H1 (cell line): ENCODE data around the gene CBLN3. TPM values are rescaled to one million over a fixed set of nuclear protein-coding genes. Genes with fewer than 3 reads are reported as not detected.

Experiments used
- CTCF ChIA-PET: fragments of 300-600 bp; sonication (Branson Sonifier 250); formaldehyde crosslinking; loops from one replicate; lab custom pipeline; 2021; ENCODE audit not compliant: partially characterized antibody; lab: Charles Lee
- POLR2A ChIA-PET: fragments of 300-600 bp; sonication (Branson Sonifier 250); formaldehyde crosslinking; loops from one replicate; lab custom pipeline; 2021; ENCODE audit warnings: inconsistent platforms; ENCODE audit not compliant: partially characterized antibody; lab: Charles Lee
- DNase-seq, 2 experiments: peaks; one replicate each; pipeline versions ENCODE4 v3.0.0 to v3.0.0-alpha.2; 2010 to 2022; ENCODE audit warnings: low spot score in 2 of 2, low read depth in 1 of 2, mixed read lengths in 1 of 2
- FAIRE-seq: peaks from 2 replicates; lab custom pipeline; 2011; peaks lifted over from hg19 to GRCh38; lab: Jason Lieb, UNC
- H2AFZ ChIP-seq: 2 replicates; pipeline ENCODE4 v1.8.1; 2012; ENCODE audit warnings: low read length, inconsistent platforms
- H2AK5ac ChIP-seq: 2 replicates; pipeline ENCODE4 v1.6.1; 2013; ENCODE audit warnings: low read depth, low read length
- H2BK120ac ChIP-seq: replicated peaks from 2 replicates; pipeline ENCODE3; 2013; ENCODE audit warnings: low read depth, low read length, inconsistent platforms
- H2BK12ac ChIP-seq: 2 replicates; pipeline ENCODE4 v1.6.1; 2013; ENCODE audit warnings: low read depth, low read length
- H2BK15ac ChIP-seq: 2 replicates; pipeline ENCODE4 v1.6.1; 2013; ENCODE audit warnings: low read length
- H2BK20ac ChIP-seq: 2 replicates; pipeline ENCODE4 v1.6.1; 2013; ENCODE audit warnings: low read length
- H2BK5ac ChIP-seq: 2 replicates; pipeline ENCODE4 v1.6.1; 2013; ENCODE audit warnings: low read depth, low read length
- H3K14ac ChIP-seq: 2 replicates; pipeline ENCODE4 v1.6.1; 2013; ENCODE audit warnings: inconsistent platforms; ENCODE audit not compliant: insufficient read length
- H3K18ac ChIP-seq: 2 replicates; pipeline ENCODE4 v1.6.1; 2013; ENCODE audit warnings: low read length; ENCODE audit errors: extremely low read depth
- H3K23ac ChIP-seq: 2 replicates; pipeline ENCODE4 v1.6.1; 2013; ENCODE audit warnings: inconsistent platforms; ENCODE audit not compliant: insufficient read length
- H3K23me2 ChIP-seq: 2 replicates; pipeline ENCODE4 v1.6.1; 2013; ENCODE audit warnings: low read depth, low read length
- H3K27ac ChIP-seq: 2 replicates; pipeline ENCODE4 v1.6.1; 2011; ENCODE audit warnings: low read depth, low read length, inconsistent platforms
- H3K27me3 ChIP-seq, 4 experiments: replicated peaks in 1 of 4; 1 replicate in 1 of 4; 2 replicates in 3 of 4; pipeline versions ENCODE4 v1.6.1 to v1.8.1; 2011 to 2013; ENCODE audit warnings: low read length in 3 of 4, mild to moderate bottlenecking in 3 of 4, inconsistent platforms in 2 of 4, mixed read lengths in 2 of 4, moderate library complexity in 1 of 4; ENCODE audit not compliant: control insufficient read depth in 3 of 4, insufficient read depth in 3 of 4; ENCODE audit errors: extremely low read depth in 1 of 4
- H3K36me3 ChIP-seq, 4 experiments: 2 replicates each; pipeline versions ENCODE4 v1.6.1 to v1.8.1; 2011 to 2013; ENCODE audit warnings: mild to moderate bottlenecking in 4 of 4, low read length in 3 of 4, moderate library complexity in 2 of 4, control low read depth in 1 of 4, inconsistent platforms in 1 of 4; ENCODE audit not compliant: insufficient read depth in 4 of 4, control insufficient read depth in 2 of 4
- H3K4ac ChIP-seq: replicated peaks from 2 replicates; pipeline ENCODE3; 2013; ENCODE audit warnings: low read length, low read depth, mixed read lengths, inconsistent platforms; ENCODE audit not compliant: insufficient read length
- H3K4me1 ChIP-seq, 4 experiments: replicated peaks in 1 of 4; 1 replicate in 1 of 4; 2 replicates in 3 of 4; pipeline versions ENCODE4 v1.6.1 to v1.8.1; 2011 to 2013; ENCODE audit warnings: low read length in 3 of 4, inconsistent platforms in 2 of 4, mixed read lengths in 1 of 4; ENCODE audit not compliant: insufficient read depth in 4 of 4, control insufficient read depth in 3 of 4
- H3K4me2 ChIP-seq, 2 experiments: 2 replicates each; pipeline versions ENCODE4 v1.6.1 to v1.8.1; 2011 to 2013; ENCODE audit warnings: low read depth in 2 of 2, low read length in 2 of 2, control low read depth in 1 of 2, inconsistent platforms in 1 of 2, mild to moderate bottlenecking in 1 of 2; ENCODE audit not compliant: insufficient read depth in 1 of 2
- H3K4me3 ChIP-seq, 4 experiments: fragments of 200-600, 300-600 bp in 1 of 4; sonication (generic), shearing (Covaris generic), sonication (Bioruptor Twin) in 1 of 4; 2 replicates each; pipeline versions ENCODE4 v1.5.1 to v1.8.1; 2011 to 2016; ENCODE audit warnings: low read length in 4 of 4, low read depth in 3 of 4, control low read depth in 2 of 4, inconsistent platforms in 2 of 4, mild to moderate bottlenecking in 2 of 4, mixed read lengths in 1 of 4, moderate library complexity in 1 of 4; ENCODE audit not compliant: insufficient read depth in 2 of 4; ENCODE audit errors: extremely low read depth in 1 of 4
- H3K56ac ChIP-seq: replicated peaks from 2 replicates; pipeline ENCODE3; 2013; ENCODE audit warnings: low read depth, mild to moderate bottlenecking, mixed read lengths, low read length, inconsistent platforms; ENCODE audit not compliant: insufficient read length
- H3K79me1 ChIP-seq: 2 replicates; pipeline ENCODE4 v1.6.1; 2013; ENCODE audit warnings: low read depth, low read length, control low read depth
- H3K79me2 ChIP-seq, 2 experiments: 2 replicates each; pipeline versions ENCODE4 v1.6.1 to v1.8.1; 2012 to 2013; ENCODE audit warnings: low read length in 2 of 2, mild to moderate bottlenecking in 2 of 2, inconsistent platforms in 1 of 2; ENCODE audit not compliant: insufficient read depth in 2 of 2, control insufficient read depth in 1 of 2
- H3K9ac ChIP-seq, 4 experiments: replicated peaks in 1 of 4; 1 replicate in 1 of 4; 2 replicates in 3 of 4; pipeline versions ENCODE4 v1.6.1 to v1.8.1; 2011 to 2013; ENCODE audit warnings: low read depth in 3 of 4, low read length in 3 of 4, control low read depth in 2 of 4, mild to moderate bottlenecking in 2 of 4, moderate library complexity in 2 of 4, inconsistent platforms in 1 of 4; ENCODE audit errors: extremely low read depth in 1 of 4
- H3K9me3 ChIP-seq, 2 experiments: 2 replicates each; pipeline versions ENCODE4 v1.6.1 to v1.8.1; 2012 to 2013; ENCODE audit warnings: mild to moderate bottlenecking in 2 of 2, moderate library complexity in 2 of 2, control low read depth in 1 of 2, inconsistent platforms in 1 of 2, low read depth in 1 of 2, low read length in 1 of 2, mixed read lengths in 1 of 2; ENCODE audit not compliant: insufficient read depth in 2 of 2
- H4K20me1 ChIP-seq, 2 experiments: replicated peaks in 1 of 2; 2 replicates each; pipeline versions ENCODE3 to v1.8.1; 2011 to 2013; ENCODE audit warnings: inconsistent platforms in 2 of 2, low read length in 2 of 2, mild to moderate bottlenecking in 1 of 2; ENCODE audit not compliant: insufficient read depth in 2 of 2, control insufficient read depth in 1 of 2
- H4K5ac ChIP-seq: 2 replicates; pipeline ENCODE4 v1.6.1; 2013; ENCODE audit warnings: low read length, low read depth, mixed read lengths, inconsistent platforms; ENCODE audit not compliant: insufficient read length
- H4K8ac ChIP-seq: 2 replicates; pipeline ENCODE4 v1.8.0; 2013; ENCODE audit warnings: mild to moderate bottlenecking, moderate library complexity, low read length, inconsistent platforms; ENCODE audit not compliant: insufficient read depth; ENCODE audit errors: extremely low read depth
- H4K91ac ChIP-seq: replicated peaks from 2 replicates; pipeline ENCODE3; 2013; ENCODE audit warnings: low read length, mixed read lengths, inconsistent platforms; ENCODE audit not compliant: insufficient read length
- HDAC2 ChIP-seq, 2 experiments: fragments of 300-600 bp in 1 of 2; sonication (generic) in 1 of 2; IDR thresholded peaks; 2 replicates each; pipeline ENCODE4 v1.6.1; 2011 to 2012; ENCODE audit warnings: low read depth in 2 of 2, low read length in 2 of 2, mild to moderate bottlenecking in 2 of 2, moderate library complexity in 2 of 2, borderline replicate concordance in 1 of 2, inconsistent platforms in 1 of 2
- KDM5A ChIP-seq: fragments of 200-600 bp; IDR thresholded peaks from 2 replicates; pipeline ENCODE4 v1.7.1; 2012; ENCODE audit warnings: mild to moderate bottlenecking, low read length, inconsistent platforms, mixed read lengths
- RNF2 ChIP-seq: fragments of 200-900, 300-1000 bp; sonication (generic); IDR thresholded peaks from 2 replicates; pipeline ENCODE4 v1.7.1; 2016; ENCODE audit warnings: borderline replicate concordance, low read depth, mild to moderate bottlenecking, antibody characterized with exemption, low read length; ENCODE audit not compliant: poor library complexity, severe bottlenecking; ENCODE audit errors: missing control alignments
- YY1 ChIP-seq: IDR thresholded peaks from 2 replicates; pipeline ENCODE4 v1.6.1; 2011; ENCODE audit warnings: low read depth, mild to moderate bottlenecking, low read length
- WGBS, 2 experiments: shearing (Covaris generic) in 1 of 2; methylation state at CpG; one replicate each; pipeline versions ENCODE4 v1.1.6 to v1.1.7; 2013 to 2015; ENCODE audit warnings: low lambda C conversion rate in 2 of 2, mixed read lengths in 2 of 2, inconsistent platforms in 1 of 2, low coverage in 1 of 2, missing lambda C conversion rate in 1 of 2; ENCODE audit not compliant: insufficient replicate concordance in 2 of 2, insufficient coverage in 1 of 2, insufficient read length in 1 of 2; ENCODE audit errors: extremely low coverage in 1 of 2, missing lambda C conversion rate in 1 of 2; 5-methylcytosine and 5-hydroxymethylcytosine counted together
- polyA plus RNA-seq, 7 experiments: library from polyadenylated mRNA; depleted of rRNA in 3 of 7; stranded (reverse) in 5 of 7; unstranded in 2 of 7; fragments of >200 nt in 5 of 7; fragments of 200-250 nt in 2 of 7; gene quantifications; 1 replicate in 5 of 7; 2 replicates in 1 of 7; 4 replicates in 1 of 7; pipeline versions ENCODE4 v1.2.1 to v1.2.3, GENCODE V29; 2011 to 2013; ENCODE audit warnings: missing spikeins in 2 of 7, mixed read lengths in 2 of 7
- total RNA-seq: library from RNA; stranded (reverse); fragmentation: NEBNext Ultra II Directional; extraction: Animal tissue kit (Norgen Biotek cat#: 25700); gene quantifications from 2 replicates; pipeline ENCODE4 v1.2.1, GENCODE V29; 2021
- TF ChIP-seq, protein P1 (sequence below): IDR thresholded peaks from 2 replicates; pipeline ENCODE4 v1.6.1; 2012; ENCODE audit warnings: inconsistent platforms

CBLN3 gene
- total and polyA plus RNA-seq, 2 of the 8 experiments (the other 6 are each of a cell fraction or from before 2014, with no cell fraction given): 0.54 to 1.00 TPM

DNA sequence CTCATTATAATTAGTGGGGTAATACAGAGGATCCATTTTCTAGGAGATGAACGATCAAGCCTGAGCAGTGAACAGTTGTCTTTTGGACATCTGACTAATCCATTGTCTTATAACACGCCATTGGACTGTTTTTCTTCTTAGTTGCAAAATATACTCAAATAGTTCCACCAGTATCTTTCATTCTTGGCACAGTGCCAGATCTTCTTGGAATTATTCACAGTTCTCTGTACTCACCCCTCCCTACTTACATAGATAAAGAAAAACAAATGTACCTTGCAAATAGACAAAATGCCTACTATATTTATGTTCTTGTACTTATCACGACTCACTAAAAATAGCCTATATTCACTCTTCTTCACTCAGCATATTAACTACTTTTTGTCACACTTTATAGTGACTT, 3.8 kb downstream of the CBLN3 start:
- Histone ChIP-seq H3K4ac (no peak overlapping the region), H3K23me2 (peaks cover 4% of the 10 kb centered on the region; the same call in 1 of the 2 replicates), H2AK5ac (no peak overlapping the region), H4K20me1 (no peaks in the 10 kb centered on the region), H3K4me2 (no peak overlapping the region), H4K8ac (no peak overlapping the region), H2AFZ (no peak overlapping the region), H2BK15ac (no peak overlapping the region), H3K4me1 (peaks cover 0 to 13% (median 9%) of the 10 kb centered on the region in 4 experiments; a peak in 6 of 7 replicates), H3K14ac (no peak overlapping the region), H3K18ac (no peak overlapping the region), H4K5ac (no peak overlapping the region), H3K36me3 (no peaks in the 10 kb centered on the region), H3K56ac (no peak overlapping the region), H3K9ac (no peak overlapping the region), H2BK20ac (no peak overlapping the region), H3K79me2 (no peaks in the 10 kb centered on the region), H2BK12ac (no peak overlapping the region), H3K9me3 (no peaks in the 10 kb centered on the region), H3K27me3 (peaks cover 0 to 20% (median 1%) of the 10 kb centered on the region in 4 experiments; a peak in 3 of 7 replicates), H3K23ac (no peak overlapping the region), H2BK5ac (no peak overlapping the region), H3K79me1 (no peaks in the 10 kb centered on the region), H3K4me3 (no peak overlapping the region), H3K27ac (no peak overlapping the region), H2BK120ac (no peak overlapping the region), H4K91ac (no peak overlapping the region)
- WGBS, 2 experiments: 87% methylated on average over 3 of the region's 3 CpGs; no CpG with 5 or more reads in 1 of the 2 experiments
- ChIA-PET CTCF (interaction anchor here (1.0 to 21.3 kb wide), 8 partner anchors 11 to 97 kb away, joined by 3 to 664 read pairs (median 29); partner anchors contain the start of genes ADCY4, NFATC4 and RIPK3), POLR2A (interaction anchor here (0.6 to 1.9 kb wide), 4 partner anchors 16 to 92 kb away, joined by 4 to 5 read pairs (median 4); partner anchors contain the start of gene SDR39U1)
- FAIRE-seq (no peak), DNase-seq (no peak)
- TF ChIP-seq HDAC2 (IDR thresholded peaks at IDR 0.05; ENCODE audit: borderline replicate concordance in 1 of 2, low read depth in 2 of 2, low read length in 2 of 2) (no peak), YY1 (no peak), KDM5A (no peak), RNF2 (no peak)
- TF ChIP-seq, protein P1, sequence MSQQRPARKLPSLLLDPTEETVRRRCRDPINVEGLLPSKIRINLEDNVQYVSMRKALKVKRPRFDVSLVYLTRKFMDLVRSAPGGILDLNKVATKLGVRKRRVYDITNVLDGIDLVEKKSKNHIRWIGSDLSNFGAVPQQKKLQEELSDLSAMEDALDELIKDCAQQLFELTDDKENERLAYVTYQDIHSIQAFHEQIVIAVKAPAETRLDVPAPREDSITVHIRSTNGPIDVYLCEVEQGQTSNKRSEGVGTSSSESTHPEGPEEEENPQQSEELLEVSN: no peak
